HG02852 (cell line): ENCODE data around the gene FBLN5.

ENCODE experiments used
- ATAC-seq: cut with Tn5 transposase; IDR thresholded peaks from one replicate; pipeline ENCODE4 v1.9.1; 2021; ENCODE audit warnings: mild to moderate bottlenecking, moderate library complexity; ENCODE audit not compliant: unreplicated experiment

Gene FBLN5, protein sequence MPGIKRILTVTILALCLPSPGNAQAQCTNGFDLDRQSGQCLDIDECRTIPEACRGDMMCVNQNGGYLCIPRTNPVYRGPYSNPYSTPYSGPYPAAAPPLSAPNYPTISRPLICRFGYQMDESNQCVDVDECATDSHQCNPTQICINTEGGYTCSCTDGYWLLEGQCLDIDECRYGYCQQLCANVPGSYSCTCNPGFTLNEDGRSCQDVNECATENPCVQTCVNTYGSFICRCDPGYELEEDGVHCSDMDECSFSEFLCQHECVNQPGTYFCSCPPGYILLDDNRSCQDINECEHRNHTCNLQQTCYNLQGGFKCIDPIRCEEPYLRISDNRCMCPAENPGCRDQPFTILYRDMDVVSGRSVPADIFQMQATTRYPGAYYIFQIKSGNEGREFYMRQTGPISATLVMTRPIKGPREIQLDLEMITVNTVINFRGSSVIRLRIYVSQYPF

DNA sequence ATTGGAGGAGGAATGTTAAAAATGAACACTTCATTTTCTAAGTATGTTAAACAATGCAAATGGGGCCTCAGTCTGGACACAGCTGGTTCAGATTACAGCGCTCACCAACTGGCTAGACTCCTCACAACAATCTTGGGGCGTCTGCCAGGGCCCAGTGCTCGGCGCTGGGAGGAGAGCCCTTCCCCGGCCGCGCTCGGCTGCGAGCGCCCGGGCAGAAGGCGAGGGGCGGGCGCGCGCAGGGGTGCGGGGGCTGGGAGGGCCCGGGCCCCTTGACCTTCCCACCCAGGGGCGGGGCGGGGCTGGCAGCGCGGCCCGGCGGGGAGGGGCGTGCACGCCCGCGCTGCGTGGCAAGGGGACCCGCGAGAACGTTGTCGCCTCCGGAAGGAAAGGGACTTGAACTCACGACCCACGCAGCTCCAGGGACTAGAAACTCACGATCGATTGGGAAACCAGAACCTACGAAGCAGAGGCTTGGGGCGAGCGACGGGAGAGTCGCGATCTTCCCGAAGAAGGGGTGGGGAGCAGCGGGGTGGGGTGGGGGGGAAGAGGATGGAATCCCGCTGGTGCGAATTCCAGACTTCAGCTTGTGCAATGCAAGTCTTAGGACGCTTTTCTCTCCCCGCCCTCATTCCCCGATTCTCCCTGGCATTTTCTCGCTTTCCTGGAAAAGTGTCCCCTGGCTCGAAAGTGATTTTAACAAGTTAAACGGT lies at the start of gene FBLN5:
Gene FBLN5 (minus strand): TSS at position 220 of the 710 bp plus-strand sequence. CDS start 465 bp downstream, outside the sequence.
- ATAC-seq, result no peak

DNA sequence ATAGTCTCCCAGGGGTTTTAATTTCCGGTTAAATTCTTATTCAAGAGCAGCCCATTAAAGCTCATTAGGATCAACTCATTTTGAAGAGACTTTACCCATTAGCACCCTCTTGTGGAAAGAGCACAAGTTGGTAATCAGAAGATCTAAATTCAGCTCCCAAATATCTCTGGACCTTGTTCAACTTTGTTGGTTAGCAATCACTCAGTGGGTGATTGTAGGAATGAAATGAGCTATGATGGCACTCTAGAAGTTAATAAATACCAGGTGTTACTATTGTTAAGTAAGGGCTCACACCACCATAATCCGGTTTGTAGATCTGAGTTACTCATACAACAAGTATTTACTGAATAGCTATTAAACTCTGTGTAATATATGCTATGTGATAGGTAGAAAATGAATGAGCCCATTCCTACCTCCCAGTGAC lies 49.5 kb upstream of the FBLN5 start:
- no peak for ATAC-seq

DNA sequence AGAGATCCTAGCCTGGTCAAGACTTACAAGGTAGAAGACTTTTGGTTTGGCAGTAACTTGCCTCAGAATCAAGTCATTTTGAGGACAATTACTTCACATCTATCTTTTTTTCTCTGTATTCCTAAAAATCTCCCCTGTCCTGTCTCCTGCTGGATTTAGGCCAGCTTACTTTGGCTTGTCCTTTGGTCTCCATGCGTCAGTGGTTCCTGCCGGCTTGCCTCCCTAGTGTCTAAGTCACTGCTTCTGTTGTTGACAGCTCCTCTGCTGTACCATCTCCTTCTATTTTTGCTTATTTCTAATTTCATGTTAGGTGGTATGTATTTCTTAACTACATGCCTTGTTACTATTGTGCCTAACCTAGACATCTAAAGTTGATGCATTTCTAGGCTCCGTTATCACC lies 39.7 kb upstream of the FBLN5 start:
- ATAC-seq, result no peak

DNA sequence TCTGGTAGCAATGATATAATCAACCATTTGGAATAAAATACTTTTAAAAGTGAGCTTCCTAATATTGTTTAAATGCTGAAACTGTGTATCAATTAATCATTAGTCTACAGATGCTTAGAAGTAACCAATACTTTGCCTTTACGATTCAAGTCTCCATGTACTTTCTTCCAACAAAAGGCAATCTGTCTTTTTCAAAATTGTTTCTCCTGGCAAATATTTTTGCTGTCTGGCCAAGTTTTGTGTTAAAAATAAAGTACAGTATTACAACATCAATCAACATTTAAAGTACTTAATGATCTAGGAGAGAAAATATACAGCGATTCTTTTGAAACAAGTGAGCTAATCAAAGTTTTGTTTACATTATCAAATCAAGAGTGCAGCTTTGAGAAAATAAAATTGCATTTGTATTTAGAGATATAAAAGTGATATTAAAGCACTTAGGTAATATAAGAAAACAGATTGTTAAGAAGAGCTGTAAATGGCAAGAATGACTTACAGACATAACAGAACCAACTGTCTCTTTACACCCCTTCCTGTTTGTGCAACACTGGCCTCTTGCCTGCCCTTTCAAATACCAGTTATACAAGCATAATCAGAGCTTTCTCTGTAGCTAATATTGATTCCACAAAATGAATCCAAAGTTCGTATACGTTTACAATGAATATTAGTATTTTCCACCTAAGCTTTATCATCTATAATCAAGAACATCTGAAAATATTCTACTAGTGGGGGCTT lies 38.2 kb upstream of the FBLN5 start:
- ATAC-seq, result no peak

DNA sequence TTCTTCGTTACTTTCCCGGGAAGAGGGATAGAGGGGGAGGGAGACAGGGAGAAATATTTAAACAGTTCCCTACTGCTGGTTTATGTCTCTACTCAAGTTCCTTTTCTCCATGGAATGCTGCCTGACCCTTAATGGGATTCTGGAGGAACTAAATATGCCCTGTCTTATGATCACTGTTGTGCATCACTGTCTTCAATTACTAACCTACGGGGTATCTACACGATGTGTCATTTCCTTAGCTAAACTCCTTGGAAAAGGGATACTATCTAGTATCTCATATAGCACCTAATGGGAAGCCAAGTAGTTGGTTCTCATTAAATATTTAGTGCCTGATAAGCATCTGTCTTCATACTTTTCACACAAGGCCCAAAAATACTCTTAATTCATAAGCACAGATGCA lies 37.5 kb upstream of the FBLN5 start:
- ATAC-seq, result no peak

DNA sequence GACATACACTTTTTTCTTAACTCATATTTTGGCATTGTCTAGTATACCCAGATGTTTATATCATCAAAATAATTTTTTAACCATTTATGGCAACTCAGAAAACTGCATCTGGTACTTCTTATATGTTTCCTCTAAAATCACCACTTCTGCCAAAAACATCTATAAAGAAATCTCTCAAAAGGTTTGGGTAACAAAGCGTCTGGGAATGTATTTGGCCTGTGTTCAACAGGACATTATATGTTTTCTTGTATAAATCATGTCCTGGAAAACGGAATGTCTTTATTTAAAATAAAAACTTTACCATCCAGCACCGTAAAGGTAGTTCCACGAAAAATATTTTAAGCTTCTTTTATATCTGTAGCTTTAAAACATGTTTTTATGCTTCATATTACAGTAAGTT lies 36.1 kb upstream of the FBLN5 start:
- no peak for ATAC-seq

DNA sequence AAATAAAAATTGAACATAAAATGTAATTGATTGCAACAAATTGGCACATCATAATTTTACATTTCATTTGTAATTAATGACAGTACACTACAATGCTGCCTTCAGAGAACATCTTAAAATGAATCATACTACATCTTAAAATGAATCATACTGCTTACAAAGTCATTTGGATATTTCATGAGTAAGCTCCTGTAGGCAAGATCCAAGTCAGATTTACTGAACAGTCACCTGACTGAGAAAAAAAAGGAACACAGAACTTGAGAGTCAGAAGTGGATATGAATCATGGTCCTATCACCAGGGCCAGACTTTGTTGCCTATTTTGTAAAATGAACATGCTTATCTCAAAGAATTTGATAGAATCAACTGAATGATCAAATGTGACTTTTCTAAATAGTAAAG lies 32.7 kb upstream of the FBLN5 start:
- peak; percentile 68 for ATAC-seq

DNA sequence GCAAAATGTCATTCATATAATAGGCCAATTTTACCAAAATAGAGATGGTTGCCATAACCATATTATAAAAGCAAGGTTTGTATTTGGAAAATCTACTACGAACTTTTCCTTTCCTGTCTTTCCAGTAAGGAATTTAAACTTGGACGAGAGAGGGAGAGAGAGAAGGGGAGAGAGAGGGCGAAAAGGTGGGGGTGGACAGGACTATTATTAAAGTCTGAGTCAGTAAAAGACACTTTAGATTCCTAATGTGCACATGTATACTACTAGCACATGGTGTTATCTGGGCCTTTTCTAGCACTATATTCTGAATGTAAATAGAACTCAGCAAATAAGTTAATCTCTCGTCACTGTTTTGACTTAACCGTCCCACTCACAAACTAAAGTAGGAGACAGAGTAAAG lies 30.4 kb upstream of the FBLN5 start:
- no peak for ATAC-seq

DNA sequence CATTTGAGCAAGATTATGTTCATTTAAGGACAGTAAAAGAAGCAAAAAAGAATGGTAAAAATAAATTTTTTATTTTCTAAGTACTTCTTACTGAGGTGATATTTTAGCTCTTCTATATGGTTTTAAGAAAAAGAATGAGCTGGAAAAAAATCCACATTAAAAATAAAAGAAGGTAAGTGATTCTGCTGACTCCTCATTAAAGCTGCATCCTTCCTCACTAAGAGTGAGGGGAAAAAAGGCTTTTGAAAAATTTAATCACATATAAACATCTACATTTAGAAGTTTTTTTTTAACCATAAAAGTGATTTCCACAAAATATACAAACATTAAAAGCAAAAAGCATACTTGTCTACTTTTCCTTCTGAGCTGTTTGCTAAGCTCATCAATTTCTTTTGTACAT lies 28.3 kb upstream of the FBLN5 start:
- no peak for ATAC-seq

DNA sequence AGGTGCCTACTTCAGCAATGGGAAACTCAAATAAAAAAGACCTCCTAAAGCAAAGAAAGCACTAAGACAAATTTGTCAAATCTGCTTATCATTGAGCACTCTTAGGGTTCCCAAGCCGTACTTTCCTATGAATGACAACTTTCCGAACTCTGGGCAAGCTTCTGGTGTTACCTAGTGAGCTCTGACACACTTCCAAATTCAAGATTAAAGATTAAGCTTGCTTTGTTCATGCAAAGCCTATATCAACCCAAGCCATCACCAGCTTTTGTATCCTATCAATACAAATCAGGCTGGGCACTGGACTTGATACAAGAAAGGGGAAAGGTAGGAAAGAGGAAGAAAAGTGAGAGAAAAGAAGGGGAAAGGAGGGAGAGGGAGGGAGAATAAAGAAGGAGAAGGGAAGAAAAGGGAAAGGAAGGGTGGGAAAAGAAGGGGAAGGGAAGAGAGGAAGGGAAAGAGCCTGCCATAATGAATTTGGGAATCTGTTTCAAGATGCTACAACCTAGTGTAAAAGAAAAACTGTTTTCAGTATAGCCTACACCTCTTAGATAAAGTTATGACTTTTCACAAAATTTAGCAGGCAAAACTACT lies 23.8 kb upstream of the FBLN5 start:
- ATAC-seq, result no peak

DNA sequence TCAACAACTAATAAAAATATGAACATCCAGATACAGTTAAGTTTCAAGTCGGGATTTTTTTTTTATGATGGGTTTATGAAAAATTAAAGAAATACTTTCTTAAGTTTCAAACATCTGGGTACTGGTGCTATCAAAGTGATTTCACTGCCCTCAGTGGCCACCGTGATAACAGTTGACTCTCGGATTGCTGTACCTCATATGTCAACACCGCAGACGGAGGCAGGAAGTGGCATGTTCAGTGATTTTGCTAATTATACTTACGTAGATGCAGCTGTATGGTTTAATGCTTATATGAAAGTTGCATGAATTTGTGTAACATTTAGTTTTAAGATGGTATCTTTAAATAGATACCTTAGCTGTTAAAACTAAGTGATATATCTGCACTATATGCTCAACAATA lies 20.8 kb upstream of the FBLN5 start:
- no peak for ATAC-seq

DNA sequence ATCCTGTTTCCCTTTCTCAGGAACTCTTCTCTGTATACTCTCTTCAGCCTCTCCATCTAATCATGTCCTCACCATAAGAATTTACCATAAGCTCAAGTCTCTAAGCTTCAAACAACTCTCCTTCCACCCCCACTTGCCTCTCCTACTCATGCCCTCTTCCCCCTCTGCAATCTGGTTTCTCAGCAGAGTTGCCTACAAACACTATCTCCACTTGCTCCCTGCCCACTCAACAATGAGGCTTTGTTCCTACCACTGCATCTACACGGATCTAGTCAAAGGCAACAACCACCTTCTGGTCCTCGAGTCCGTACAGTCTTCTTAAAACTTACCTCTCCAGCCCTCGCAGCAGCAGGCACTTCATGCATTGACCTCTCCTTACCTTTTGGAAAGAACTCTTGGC lies 17.2 kb upstream of the FBLN5 start:
- ATAC-seq, result no peak

DNA sequence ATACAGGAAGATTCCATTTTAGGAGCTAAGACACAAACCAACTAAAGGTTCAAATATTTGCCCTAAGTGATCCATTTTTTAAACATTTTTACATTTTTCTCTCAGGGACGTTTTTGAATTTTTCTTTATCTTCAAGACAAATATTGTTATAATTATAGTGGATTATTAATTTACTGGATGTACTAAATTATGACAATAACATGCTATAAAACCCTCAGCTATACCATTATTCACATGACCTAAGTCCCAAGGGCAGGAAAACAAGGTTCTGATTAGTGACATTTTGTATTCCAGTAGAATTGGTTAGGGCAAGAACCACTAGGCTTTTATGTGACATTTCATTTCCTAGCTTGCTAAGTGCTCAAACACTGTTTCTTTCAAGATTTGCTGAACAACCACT lies 16.5 kb upstream of the FBLN5 start:
- no peak for ATAC-seq

DNA sequence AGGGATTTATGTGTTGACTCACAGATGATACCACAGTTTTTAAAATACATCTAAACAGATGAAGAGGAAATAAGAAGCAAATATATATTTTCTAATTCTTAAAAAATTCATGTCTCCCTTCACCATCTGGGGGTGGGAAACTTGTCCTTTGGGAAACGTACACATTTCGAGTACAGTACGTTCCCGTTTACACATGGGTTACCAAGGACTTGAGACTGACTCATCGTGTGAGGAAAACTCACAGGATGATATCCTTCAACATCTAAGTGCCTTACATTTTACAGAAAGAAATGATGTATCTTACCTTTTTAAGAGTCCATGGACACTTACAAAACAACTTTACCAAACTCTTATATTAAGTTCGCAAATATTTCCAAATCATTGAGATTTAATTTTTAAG lies 16.0 kb upstream of the FBLN5 start:
- no peak for ATAC-seq

DNA sequence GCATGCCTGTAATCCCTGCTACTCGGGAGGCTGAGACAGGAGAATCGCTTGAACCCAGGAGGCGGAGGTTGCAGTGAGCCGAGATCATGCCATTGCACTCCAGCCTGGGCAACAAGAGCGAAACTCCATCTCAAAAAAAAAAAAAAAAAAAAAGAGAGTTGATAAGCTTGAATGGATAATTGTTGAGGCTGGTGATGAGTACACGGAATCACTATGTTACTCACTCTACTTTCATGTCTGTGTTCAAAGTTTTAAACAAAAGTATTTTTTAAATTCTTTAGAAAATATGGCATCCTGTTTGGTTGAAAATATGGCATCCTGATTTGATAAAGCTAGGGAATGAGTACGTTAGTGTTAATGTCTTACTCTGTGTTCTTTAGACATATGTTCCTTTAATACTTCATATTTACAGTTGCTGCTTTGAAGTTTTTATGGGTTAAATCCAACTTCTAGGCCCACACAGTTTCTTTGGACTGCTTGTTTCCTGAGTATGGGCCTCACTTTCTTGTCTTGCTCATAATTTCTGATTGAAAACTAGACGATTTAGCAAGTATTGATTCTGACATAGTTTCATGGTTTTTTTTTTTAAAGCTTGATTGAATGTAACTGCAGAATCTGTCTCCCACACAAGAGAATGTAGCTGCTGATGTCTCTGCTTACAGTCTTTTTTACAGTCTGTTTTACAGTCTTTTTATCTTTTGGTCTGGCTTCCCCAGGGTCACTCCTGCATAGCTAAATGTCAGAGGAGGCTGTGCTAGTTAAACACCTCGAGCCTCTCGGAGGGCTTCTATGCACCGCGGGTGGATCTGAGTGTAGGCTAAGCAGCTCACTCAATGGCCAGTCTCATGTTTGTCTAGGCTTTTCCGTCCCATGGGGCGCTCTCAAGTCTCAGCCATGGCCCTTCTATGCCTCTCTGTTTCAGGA lies 14.1 kb upstream of the FBLN5 start:
- no peak for ATAC-seq

DNA sequence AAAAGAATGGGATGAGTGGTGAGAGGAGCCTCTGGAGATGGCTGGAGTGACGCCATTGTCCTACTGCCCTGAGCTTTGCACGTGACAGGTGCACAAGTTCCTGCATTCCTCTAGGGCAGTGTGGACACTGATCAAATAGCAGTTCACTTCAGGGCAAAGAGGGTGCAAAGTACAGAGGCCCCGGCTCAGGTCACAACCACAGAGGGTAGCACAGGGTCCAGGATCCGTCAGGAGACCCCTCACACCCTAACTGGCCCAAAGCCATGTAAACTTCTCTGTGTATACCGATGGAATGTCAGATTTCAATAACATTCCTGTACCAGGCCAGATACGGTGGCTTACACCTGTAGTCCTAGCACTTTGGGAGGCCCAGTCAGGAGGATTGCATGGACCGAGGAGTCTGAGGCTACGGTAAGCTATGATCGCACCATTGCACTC lies 10.4 kb upstream of the FBLN5 start:
- ATAC-seq, result no peak

DNA sequence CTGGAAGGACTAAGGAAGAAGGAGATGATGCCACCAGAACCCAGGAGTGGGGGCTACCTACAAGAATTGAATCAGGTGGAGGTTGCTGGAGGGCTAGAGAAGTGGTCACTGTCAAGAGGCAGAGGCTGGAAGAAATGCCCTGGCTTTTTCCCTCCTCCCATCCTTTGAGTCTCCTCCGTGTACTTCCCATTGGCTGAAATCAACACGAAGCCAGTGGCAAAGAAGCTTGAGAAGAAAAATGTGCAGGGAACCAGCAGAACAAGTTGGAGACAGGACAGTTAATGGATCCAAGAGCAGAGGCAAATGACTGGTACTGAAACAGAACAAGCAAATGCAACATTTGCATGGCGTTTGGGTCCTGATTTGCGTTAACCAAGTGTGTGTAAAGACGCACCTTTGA lies 9.1 kb upstream of the FBLN5 start:
- ATAC-seq, result no peak

DNA sequence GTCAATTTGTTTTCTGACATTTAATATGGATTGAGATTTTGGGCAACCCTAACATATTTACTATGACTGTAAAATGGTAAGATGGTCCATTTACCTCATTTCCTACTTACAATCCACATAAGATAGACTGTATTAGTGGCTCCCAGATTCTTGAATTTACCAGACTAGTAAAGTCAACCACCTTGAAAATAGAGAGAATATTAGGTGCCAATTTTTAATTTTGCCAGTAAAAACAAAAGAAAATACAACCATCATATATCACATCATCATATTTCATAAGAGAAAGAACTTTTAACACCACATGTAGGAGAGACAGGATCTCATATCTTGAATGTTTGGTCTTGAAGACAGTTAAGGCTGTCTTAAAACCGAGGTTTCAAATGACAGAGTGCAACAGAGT lies 7.7 kb upstream of the FBLN5 start:
- no peak for ATAC-seq

DNA sequence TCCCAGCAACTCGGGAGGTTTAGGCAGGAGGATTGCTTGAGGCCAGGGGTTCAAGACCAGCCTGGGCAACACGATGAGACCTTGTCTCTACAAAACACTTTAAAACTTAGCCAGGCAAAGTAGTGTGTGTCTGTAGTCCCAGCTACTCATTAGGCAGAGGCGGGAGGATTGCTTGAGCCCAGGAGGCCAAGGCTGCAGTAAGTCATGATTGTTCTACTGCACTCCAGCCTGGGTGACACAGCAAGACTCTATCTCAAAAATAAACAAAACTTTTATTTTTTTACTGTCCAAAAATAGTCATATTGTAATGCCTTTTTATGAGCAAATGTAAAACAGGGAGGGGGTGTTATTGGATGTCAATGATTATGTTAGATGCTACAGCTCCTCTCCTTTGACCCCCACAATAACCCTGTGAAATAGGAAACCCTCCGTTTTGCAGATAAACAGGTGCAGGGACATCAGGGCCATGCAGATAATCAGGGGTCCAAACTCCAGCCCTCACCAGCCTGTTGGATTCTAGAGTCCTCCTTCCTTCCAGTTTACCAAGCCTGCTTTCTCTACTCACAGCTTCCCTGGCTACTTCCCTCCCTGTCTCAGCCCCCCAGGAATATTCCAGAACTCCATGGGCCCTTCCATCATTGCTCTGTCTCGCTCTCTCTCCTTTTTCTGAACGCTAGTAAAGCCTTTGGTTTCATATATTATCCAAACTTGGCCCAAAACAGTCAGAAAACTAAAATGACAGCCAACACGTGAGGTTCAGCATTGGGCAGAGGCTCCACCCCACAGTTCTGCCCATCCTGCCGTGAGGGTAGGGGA lies 5.9 kb upstream of the FBLN5 start:
- no peak for ATAC-seq
